Neural progenitor cell (in vitro differentiated cells): ENCODE results near the gene CDK5. TPM values are rescaled to one million over a fixed set of nuclear protein-coding genes. Genes with fewer than 3 reads are reported as not detected.
"Not testable (repeated sequence)": the region's sequence is repeated elsewhere in the genome, so short reads cannot be mapped to it uniquely, and the experiment has no call there.

Experiments
- DNase-seq: peaks from one replicate; pipeline ENCODE4 v3.0.0-alpha.2; 2016; ENCODE audit warnings: low spot score
- H2AFZ ChIP-seq: fragments of 200-600 bp; sonication (generic); replicated peaks from 2 replicates; pipeline ENCODE4 v1.6.1; 2016; ENCODE audit warnings: antibody characterized with exemption
- H3F3A ChIP-seq: fragments of 200-600 bp; sonication (generic); 2 replicates; pipeline ENCODE4 v1.6.1; 2016; ENCODE audit warnings: antibody characterized with exemption, low read depth
- H3K27ac ChIP-seq: fragments of 200-600 bp; sonication (generic); 2 replicates; pipeline ENCODE4 v1.5.1; 2016; ENCODE audit warnings: mild to moderate bottlenecking
- H3K27me3 ChIP-seq: fragments of 200-600 bp; sonication (generic); 2 replicates; pipeline ENCODE4 v1.6.1; 2016; ENCODE audit warnings: mild to moderate bottlenecking, moderate library complexity
- H3K36me3 ChIP-seq: fragments of 200-600 bp; sonication (generic); 2 replicates; pipeline ENCODE4 v1.5.1; 2016
- H3K4me1 ChIP-seq: fragments of 200-600 bp; sonication (generic); 2 replicates; pipeline ENCODE4 v1.6.1; 2016; ENCODE audit warnings: mixed run types
- H3K4me2 ChIP-seq: fragments of 200-600 bp; sonication (generic); 2 replicates; pipeline ENCODE4 v1.6.1; 2016
- H3K4me3 ChIP-seq: fragments of 200-600 bp; sonication (generic); 2 replicates; pipeline ENCODE4 v1.5.1; 2016
- H3K79me2 ChIP-seq: fragments of 200-600 bp; sonication (generic); 2 replicates; pipeline ENCODE4 v1.6.1; 2016; ENCODE audit warnings: low read depth
- H3K9ac ChIP-seq: fragments of 200-600 bp; sonication (generic); 2 replicates; pipeline ENCODE4 v1.6.1; 2016
- H3K9me3 ChIP-seq: fragments of 200-600 bp; sonication (generic); 2 replicates; pipeline ENCODE4 v1.5.1; 2016; ENCODE audit warnings: low read depth
- H4K20me1 ChIP-seq: fragments of 200-600 bp; sonication (generic); 2 replicates; pipeline ENCODE4 v1.6.1; 2016; ENCODE audit warnings: low read depth
- H3K27ac Mint-ChIP-seq: 3 replicates; pipeline ENCODE4 v1.8.0; 2021; ENCODE audit warnings: mixed read lengths
- H3K27me3 Mint-ChIP-seq: 2 replicates; pipeline ENCODE4 v1.8.0; 2022; ENCODE audit warnings: low read depth, mild to moderate bottlenecking, inconsistent platforms, moderate library complexity, mixed read lengths; ENCODE audit not compliant: insufficient read depth
- H3K36me3 Mint-ChIP-seq: 3 replicates; pipeline ENCODE4 v1.8.0; 2021; ENCODE audit warnings: mixed read lengths
- H3K4me1 Mint-ChIP-seq: 3 replicates; pipeline ENCODE4 v1.8.0; 2021; ENCODE audit warnings: mixed read lengths
- H3K4me3 Mint-ChIP-seq: 3 replicates; pipeline ENCODE4 v1.8.0; 2021; ENCODE audit warnings: mild to moderate bottlenecking, moderate library complexity, mixed read lengths
- H3K9me3 Mint-ChIP-seq: 3 replicates; pipeline ENCODE4 v1.8.0; 2020; ENCODE audit warnings: mixed read lengths
- EZH2 ChIP-seq: fragments of 200-600 bp; sonication (generic); IDR thresholded peaks from 2 replicates; pipeline ENCODE4 v1.6.1; 2017; ENCODE audit warnings: antibody characterized with exemption, mild to moderate bottlenecking, moderate library complexity
- EZH2phosphoT487 ChIP-seq: fragments of 200-600 bp; sonication (generic); IDR thresholded peaks from 2 replicates; pipeline ENCODE4 v1.6.1; 2017; ENCODE audit warnings: antibody characterized with exemption
- total RNA-seq: library from RNA; depleted of rRNA; stranded (reverse); fragments of >200 nt; gene quantifications from 2 replicates; pipeline ENCODE4 v1.2.3, GENCODE V29; 2015; ENCODE audit warnings: low replicate concordance
- TF ChIP-seq, protein P1 (sequence below): fragments of 200-600 bp; sonication (generic); IDR thresholded peaks from 2 replicates; pipeline ENCODE4 v1.5.1; 2017; ENCODE audit warnings: antibody characterized with exemption, mild to moderate bottlenecking

Gene CDK5
- total RNA-seq, 1 donor from 2014 or later = 8.1 TPM

DNA sequence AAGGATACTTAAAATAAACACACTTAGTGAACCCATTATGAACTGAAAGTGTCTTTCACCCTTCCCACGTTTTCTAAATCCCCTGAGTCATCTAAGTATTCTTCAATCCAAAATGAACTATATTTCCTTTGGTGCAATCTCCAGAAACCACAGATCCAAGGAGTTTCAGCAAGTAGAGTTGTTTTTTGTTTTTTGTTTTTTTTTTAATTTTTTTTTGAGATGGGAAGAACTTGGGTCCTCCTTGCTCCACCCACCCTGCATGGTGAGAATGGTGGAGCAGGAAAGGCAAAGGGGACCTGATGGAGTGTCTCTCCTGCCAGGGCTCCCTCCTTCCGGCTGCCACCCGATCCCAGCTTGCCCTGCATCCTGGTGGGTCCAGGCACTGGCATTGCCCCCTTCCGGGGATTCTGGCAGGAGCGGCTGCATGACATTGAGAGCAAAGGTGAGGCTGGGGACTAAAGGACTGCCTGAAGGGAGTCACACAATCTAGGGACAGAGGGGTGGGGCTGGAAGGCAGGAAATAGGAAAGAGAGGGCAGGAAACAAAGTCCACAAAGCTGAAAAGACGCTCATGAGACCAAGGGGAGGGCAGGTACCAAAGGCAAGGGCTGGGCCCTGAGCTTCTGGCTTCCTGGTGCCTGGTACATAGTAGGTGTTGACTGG is 45.5 kb downstream of the CDK5 start:
- H3K27me3 Mint-ChIP-seq = peaks cover 9% of the 10 kb centered on the region
- DNase-seq = no peak

DNA sequence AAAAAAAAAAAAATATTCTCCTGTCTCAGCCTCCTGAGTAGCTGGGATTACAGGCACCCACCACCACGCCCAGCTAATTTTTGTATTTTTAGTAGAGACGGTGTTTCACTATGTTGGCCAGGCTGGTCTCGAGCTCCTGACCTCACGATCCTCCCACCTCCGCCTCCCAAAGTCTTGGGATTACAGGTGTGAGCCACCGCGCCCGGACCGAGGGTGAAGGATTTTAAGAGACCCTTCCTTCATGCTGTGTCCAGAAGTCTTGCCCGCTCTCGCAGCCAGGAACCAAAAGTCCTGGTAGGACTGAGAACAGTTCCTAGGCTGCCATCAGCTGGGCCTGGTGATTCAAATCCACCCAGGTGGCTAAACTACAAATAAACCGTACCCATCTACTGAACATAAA is 46.1 kb downstream of the CDK5 start:
- not testable (repeated sequence) for H3K4me2 ChIP-seq, H4K20me1 ChIP-seq, H3K9me3 Mint-ChIP-seq, H3K9me3 ChIP-seq, H3K36me3 Mint-ChIP-seq, H3K27me3 Mint-ChIP-seq, H3K79me2 ChIP-seq, H3K36me3 ChIP-seq, H3K4me3 ChIP-seq, H3K27ac ChIP-seq, H3K9ac ChIP-seq, H2AFZ ChIP-seq, DNase-seq
- Histone ChIP-seq H3F3A (peaks cover 35% of the 10 kb centered on the region), H3K4me1 (peaks cover 42% of the 10 kb centered on the region), H3K27me3 (peaks cover 20% of the 10 kb centered on the region)
- Mint-ChIP-seq H3K4me3 (peak overlapping the region; percentile 30), H3K27ac (peak overlapping the region; percentile 91), H3K4me1 (peaks cover 54% of the 10 kb centered on the region)

More for the DNA sequence above, 45.5 kb downstream of the CDK5 start:
- Mint-ChIP-seq H3K4me3 (peak overlapping the region; percentile 33), H3K27ac (peak overlapping the region; percentile 91), H3K36me3 (peaks cover 10% of the 10 kb centered on the region), H3K4me1 (peaks cover 53% of the 10 kb centered on the region), H3K9me3 (peaks cover 1% of the 10 kb centered on the region)
- H4K20me1 ChIP-seq = no peaks in the 10 kb centered on the region
- no peak overlapping the region for H3K4me3 ChIP-seq
- H2AFZ ChIP-seq = peak overlapping the region; percentile 46
- H3K36me3 ChIP-seq = no peaks in the 10 kb centered on the region
- H3K4me2 ChIP-seq = peak overlapping the region; percentile 70
- no peak for TF ChIP-seq EZH2
- no peak for TF ChIP-seq EZH2phosphoT487
- TF ChIP-seq, protein P1, sequence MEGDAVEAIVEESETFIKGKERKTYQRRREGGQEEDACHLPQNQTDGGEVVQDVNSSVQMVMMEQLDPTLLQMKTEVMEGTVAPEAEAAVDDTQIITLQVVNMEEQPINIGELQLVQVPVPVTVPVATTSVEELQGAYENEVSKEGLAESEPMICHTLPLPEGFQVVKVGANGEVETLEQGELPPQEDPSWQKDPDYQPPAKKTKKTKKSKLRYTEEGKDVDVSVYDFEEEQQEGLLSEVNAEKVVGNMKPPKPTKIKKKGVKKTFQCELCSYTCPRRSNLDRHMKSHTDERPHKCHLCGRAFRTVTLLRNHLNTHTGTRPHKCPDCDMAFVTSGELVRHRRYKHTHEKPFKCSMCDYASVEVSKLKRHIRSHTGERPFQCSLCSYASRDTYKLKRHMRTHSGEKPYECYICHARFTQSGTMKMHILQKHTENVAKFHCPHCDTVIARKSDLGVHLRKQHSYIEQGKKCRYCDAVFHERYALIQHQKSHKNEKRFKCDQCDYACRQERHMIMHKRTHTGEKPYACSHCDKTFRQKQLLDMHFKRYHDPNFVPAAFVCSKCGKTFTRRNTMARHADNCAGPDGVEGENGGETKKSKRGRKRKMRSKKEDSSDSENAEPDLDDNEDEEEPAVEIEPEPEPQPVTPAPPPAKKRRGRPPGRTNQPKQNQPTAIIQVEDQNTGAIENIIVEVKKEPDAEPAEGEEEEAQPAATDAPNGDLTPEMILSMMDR = no peak
- H3K27ac ChIP-seq = no peak overlapping the region
- H3K27me3 ChIP-seq = peaks cover 25% of the 10 kb centered on the region
- H3K79me2 ChIP-seq = no peaks in the 10 kb centered on the region
- H3F3A ChIP-seq = peaks cover 35% of the 10 kb centered on the region
- no peaks in the 10 kb centered on the region for H3K9me3 ChIP-seq
- no peak overlapping the region for H3K9ac ChIP-seq
- peaks cover 42% of the 10 kb centered on the region for H3K4me1 ChIP-seq

DNA sequence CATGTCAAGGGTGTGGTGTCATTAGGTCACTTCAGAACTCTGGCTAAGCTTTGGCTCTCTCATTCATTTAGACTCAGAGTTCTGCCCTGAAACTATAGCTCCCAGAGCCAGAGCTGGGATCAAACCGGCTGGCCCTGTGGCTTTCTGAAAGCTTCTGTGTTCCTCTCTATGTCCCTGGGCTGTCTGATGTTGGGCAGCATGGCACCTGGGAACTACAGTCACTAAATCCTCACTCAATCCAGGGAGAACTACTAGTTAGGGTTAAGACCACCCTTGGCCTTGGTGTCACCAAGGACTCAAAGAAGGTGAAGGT is 46.6 kb downstream of the CDK5 start:
- H3K9me3 ChIP-seq = no peaks in the 10 kb centered on the region
- Mint-ChIP-seq H3K27me3 (peaks cover 12% of the 10 kb centered on the region), H3K36me3 (peaks cover 10% of the 10 kb centered on the region), H3K9me3 (peaks cover 1% of the 10 kb centered on the region), H3K27ac (peak overlapping the region; percentile 90), H3K4me3 (peak overlapping the region; percentile 50), H3K4me1 (peaks cover 55% of the 10 kb centered on the region)
- H3K27ac ChIP-seq = no peak overlapping the region
- H3F3A ChIP-seq = peaks cover 35% of the 10 kb centered on the region
- no peak overlapping the region for H3K9ac ChIP-seq
- TF ChIP-seq EZH2 = no peak
- TF ChIP-seq, protein P1 = no peak
- no peak for TF ChIP-seq EZH2phosphoT487
- H3K36me3 ChIP-seq = no peaks in the 10 kb centered on the region
- peak overlapping the region; percentile 76 for H3K4me2 ChIP-seq
- peaks cover 17% of the 10 kb centered on the region for H3K27me3 ChIP-seq
- H3K4me1 ChIP-seq = peaks cover 42% of the 10 kb centered on the region
- peak overlapping the region; percentile 23 for H3K4me3 ChIP-seq
- no peaks in the 10 kb centered on the region for H3K79me2 ChIP-seq
- H4K20me1 ChIP-seq = no peaks in the 10 kb centered on the region
- H2AFZ ChIP-seq = no peak overlapping the region
- DNase-seq = no peak

DNA sequence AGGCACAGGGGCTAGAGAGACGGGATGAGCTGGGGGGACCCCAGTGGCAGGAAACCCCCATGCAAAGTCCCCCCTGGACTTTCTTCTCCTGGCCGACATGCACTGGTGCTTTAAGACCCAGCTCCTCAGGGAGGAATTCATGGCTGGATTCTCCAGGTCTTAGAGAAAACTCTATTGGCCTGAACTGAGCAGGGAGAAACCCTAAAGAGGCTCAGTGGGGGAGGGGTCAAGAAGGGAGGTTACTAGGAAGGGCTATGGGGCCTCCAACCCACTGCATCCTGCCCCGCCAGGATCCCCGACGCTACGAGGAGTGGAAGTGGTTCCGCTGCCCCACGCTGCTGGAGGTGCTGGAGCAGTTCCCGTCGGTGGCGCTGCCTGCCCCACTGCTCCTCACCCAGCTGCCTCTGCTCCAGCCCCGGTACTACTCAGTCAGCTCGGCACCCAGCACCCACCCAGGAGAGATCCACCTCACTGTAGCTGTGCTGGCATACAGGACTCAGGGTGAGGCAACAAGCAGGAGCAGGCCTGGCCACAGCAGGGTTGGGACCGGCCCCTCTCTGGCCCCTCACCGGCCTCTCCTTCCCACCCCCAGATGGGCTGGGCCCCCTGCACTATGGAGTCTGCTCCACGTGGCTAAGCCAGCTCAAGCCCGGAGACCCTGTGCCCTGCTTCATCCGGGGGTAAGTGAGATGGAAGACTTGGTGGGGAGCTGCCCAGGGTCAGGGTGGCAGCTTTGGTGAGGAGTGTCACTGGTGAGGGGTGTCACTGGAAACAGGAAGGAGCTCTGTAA is 47.2 kb downstream of the CDK5 start:
- H3K9ac ChIP-seq = no peak overlapping the region
- H3K9me3 ChIP-seq = no peaks in the 10 kb centered on the region
- peak overlapping the region; percentile 23 for H3K4me3 ChIP-seq
- Mint-ChIP-seq H3K36me3 (peaks cover 9% of the 10 kb centered on the region), H3K4me1 (peaks cover 56% of the 10 kb centered on the region), H3K4me3 (peak overlapping the region; percentile 69), H3K9me3 (peaks cover 1% of the 10 kb centered on the region), H3K27me3 (peaks cover 14% of the 10 kb centered on the region), H3K27ac (peak overlapping the region; percentile 90)
- no peaks in the 10 kb centered on the region for H4K20me1 ChIP-seq
- DNase-seq = peak; percentile 79
- H3K27me3 ChIP-seq = peaks cover 17% of the 10 kb centered on the region
- TF ChIP-seq EZH2phosphoT487 = no peak
- no peak for TF ChIP-seq EZH2
- TF ChIP-seq, protein P1 = no peak
- H3K36me3 ChIP-seq = no peaks in the 10 kb centered on the region
- no peak overlapping the region for H3K27ac ChIP-seq
- H3K79me2 ChIP-seq = no peaks in the 10 kb centered on the region
- H3K4me1 ChIP-seq = peaks cover 42% of the 10 kb centered on the region
- H3K4me2 ChIP-seq = peak overlapping the region; percentile 76
- H3F3A ChIP-seq = peaks cover 35% of the 10 kb centered on the region
- H2AFZ ChIP-seq = peak overlapping the region; percentile 59
